Right ventricle myocardium superior (tissue), 1 donor: Measurements from ENCODE around the gene SND1. TPM values are rescaled to one million over a fixed set of nuclear protein-coding genes. Genes with fewer than 3 reads are reported as not detected.
"Not testable (repeated sequence)": the region's sequence is repeated elsewhere in the genome, so short reads cannot be mapped to it uniquely, and the experiment has no call there.

Experiments
- ATAC-seq: fragments of 200-7000 bp; cut with Tn5 transposase; one replicate; pipeline ENCODE4 v1.9.1; 2020; ENCODE audit warnings: mild to moderate bottlenecking; ENCODE audit not compliant: poor library complexity
- DNase-seq: peaks from one replicate; pipeline ENCODE4 v3.0.0-alpha.2; 2020
- intact Hi-C: fragments of 100-400 bp; cut with DNase I; formaldehyde crosslinking; loops from one replicate; pipeline ENCODE4 v1.11.2; 2022
- total RNA-seq: library from RNA; stranded (reverse); fragmentation: NEBNext Ultra II Directional; extraction: Animal tissue kit (Norgen Biotek cat#: 25700); gene quantifications from one replicate; pipeline ENCODE4 v1.2.1, GENCODE V29; 2021
- donor health status: DM: no; HTN: yes; CAD: no; lungs with severe emphysema.

SND1 gene
- total RNA-seq, 1 donor from 2014 or later, result 81.9 TPM

GRCh38 chr7:128094686-128095085, 442.7 kb downstream of the SND1 start:
- intact Hi-C loops, result no loop called here
- ATAC-seq, result no peak
- peak; percentile 20 for DNase-seq

- intact Hi-C loops, result no loop called here
- DNase-seq, result no peak
- ATAC-seq, result no peak
These were observed 445.3 kb downstream of the SND1 start for GRCh38 chr7:128097211-128097731.

DNA sequence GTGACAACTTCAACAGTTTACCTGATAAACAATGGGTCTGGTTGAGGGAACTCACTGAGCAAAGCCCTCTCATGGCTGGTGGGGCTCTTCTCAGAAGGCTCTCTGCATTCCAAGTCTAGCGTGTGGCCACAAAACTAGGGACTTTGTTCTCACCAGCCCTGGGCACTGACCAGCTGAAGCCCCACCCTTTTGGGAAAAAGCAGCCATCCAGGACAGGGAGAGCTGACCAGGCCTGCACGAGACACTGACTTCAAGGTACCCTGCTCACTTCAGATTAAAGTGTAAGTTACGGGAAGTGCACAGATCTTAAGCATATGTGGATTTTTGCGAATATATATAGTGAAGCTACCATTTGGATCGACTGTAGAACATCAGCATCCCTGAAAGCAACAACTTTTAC, 446.6 kb downstream of the SND1 start:
- ATAC-seq (no peak), DNase-seq (no peak)

GRCh38 chr7:128099204-128099671, 447.2 kb downstream of the SND1 start:
- intact Hi-C loops, result no loop called here
- DNase-seq, result no peak

More for the DNA sequence above, 446.6 kb downstream of the SND1 start:
- intact Hi-C loops, result no loop called here

DNA sequence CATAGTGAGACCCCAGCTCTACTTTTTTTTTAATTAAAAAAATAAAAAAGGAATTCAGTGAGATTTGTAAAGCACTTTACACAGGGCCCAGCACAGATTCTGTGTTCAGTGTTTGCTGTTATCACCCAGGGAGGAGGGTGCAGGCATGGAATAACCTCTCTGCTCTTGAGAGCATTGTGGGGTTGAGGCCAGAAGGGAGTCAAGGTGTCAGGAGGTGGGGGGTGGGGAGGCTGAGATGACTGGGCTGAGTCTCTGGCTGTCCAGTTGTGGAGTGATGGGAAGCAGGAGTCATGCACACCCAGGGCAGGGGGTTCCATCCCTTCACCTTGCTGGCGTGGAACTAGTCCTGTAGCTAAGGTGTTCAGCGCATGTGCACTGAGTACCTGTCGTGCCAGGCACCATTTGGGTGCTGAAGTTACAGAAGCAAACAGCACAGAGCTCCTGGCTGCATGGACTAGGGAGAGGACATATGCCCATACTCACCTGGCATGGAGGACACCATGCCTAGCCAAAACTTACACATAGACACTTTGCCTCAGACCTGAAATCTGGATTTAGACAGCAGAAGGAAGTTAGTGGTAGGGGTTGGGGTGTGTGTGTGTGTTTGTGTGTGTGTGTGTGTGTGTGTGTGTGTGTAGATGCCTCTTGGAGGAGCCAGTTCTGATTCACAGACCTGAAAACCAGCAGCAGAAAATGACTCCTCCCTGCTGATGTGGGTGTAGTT, 448.4 kb downstream of the SND1 start:
- peak; percentile 12 for DNase-seq

More at GRCh38 chr7:128099204-128099671, 447.2 kb downstream of the SND1 start:
- no peak for ATAC-seq

DNA sequence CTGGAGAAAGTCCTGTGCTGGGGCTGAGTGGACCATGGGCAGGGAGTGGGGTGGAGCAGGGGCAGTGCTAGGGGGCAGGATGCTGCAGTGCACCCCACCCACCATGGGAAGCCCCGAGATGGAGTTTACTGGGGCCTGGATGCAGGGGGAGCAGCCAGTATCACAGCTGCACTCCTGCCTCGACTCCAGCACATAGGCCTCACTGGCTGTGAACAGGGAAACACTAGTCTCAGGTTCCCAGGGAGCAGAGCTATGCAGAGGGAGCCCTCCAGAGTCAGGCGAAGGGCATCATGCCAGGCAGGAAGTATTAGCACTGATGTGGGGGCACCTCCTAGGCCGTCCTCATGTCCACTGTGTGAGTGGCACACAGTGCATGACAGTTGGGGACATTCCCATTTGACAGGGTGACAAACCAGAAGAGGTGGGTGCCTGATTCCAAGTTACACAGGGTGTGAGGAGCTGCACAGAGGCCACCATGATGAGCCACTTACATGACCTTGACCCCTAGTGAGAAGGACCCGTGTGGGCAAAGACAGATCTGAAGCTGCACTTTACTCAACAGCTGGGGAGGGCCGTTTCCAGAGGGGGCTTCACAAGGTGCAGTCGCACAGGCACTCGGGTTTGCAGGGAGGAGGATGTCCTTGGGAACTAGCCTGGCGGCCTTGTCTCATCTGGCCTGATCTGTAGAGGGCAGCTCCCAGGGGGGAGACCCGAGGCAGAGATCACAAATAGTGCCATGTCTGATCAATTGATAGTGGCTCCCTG, 449.1 kb downstream of the SND1 start:
- intact Hi-C loops, result no loop called here
- DNase-seq (peak; percentile 24), ATAC-seq (no peak)

More for the DNA sequence above, 448.4 kb downstream of the SND1 start:
- intact Hi-C loops, result no loop called here
- ATAC-seq, result no peak

- no peak for DNase-seq
- ATAC-seq, result no peak
- intact Hi-C loops, result no loop called here
These were observed 450.7 kb downstream of the SND1 start for GRCh38 chr7:128102490-128103291.

- intact Hi-C loops, result no loop called here
- ATAC-seq (peak; percentile 62), DNase-seq (peak; percentile 72)
These were observed 451.6 kb downstream of the SND1 start for GRCh38 chr7:128103498-128104107.

DNA sequence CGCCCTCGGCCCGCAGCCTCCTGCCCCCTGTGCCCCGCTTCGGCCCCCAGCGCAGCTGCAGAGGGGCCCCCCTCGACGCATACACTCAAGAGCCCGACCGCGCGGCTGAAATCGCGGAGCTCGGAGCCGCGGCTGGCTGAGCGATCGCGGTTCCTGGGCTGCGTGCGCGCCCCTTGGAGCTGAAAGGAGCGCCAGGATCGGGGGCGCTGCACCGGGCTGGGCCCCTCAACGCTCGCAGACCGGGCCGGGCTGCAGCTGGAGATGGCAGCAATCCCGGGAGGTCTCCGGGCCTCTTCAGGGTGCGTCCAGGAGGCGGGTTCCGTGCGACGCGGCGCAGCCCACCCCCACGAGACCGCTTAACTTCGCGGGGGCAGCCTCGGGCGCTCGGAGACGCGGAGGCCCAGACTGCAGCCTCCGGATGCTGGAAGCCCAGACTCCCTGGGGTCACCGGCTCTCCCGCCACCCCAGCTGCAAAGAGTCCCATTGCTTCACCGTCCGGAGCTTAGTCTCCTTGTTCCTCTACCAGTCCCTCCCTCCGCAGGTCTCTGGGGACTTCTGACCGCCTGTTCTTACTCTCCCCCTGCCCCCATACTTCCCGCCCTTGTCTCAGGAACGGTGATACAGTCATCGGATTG, 452.2 kb downstream of the SND1 start:
- ATAC-seq, result peak; percentile 36
- intact Hi-C loops, result no loop called here
- DNase-seq, result peak; percentile 40

DNA sequence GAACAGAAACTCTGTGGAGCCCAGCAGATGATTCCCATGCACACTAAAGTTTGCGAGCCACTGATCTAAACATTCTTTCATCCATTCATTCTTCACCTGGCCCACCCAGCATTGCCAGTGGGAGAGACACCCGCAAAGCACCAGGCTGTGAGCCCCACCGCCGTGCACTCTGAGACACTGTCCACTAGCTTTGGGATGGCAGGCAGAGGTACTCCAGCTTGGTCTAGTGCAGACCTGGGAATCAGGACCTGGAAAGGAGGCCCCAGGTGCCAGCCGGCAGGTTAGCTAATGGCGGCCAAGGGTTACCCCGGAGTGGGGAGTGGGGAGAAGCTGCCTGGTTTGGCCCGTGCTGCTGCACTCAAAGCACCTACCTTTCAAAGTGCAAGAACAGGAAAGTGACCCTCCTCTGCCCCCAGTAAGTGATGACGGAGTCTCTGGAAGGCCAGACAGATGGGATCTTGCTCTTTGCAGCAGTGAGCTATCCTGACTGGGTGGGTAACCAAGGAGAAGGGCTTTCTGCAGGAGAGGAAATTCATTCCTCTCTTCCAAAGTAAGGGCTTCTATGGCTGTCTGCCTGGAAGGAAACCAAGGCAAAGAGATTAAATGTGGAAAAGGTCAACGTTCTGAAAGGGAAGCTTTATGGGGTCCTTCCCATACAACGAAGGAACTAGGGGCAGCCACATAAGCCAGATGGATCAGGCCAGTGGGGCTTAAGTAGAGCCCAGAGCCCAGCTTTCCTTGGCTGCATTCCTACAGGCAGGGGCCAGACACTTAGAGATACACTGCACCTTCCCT, 453.4 kb downstream of the SND1 start:
- DNase-seq, result peak; percentile 21
- ATAC-seq, result no peak
- intact Hi-C loops, result no loop called here

GRCh38 chr7:128106821-128107220, 454.8 kb downstream of the SND1 start:
- no peak for DNase-seq
- intact Hi-C loops, result no loop called here

DNA sequence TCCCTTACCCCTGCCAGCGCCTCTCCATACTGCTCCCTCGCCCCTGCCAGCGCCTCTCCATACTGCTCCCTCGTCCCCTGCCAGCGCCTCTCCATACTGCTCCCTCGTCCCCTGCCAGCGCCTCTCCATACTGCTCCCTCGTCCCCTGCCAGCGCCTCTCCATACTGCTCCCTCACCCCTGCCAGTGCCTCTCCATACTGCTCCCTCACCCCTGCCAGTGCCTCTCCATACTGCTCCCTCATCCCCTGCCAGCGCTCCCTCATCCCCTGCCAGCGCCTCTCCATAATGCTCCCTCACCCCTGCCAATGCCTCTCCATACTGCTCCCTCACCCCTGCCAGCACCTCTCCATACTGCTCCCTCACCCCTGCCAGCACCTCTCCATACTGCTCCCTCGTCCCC, 455.5 kb downstream of the SND1 start:
- ATAC-seq, intact Hi-C loops, DNase-seq: not testable (repeated sequence)

More at GRCh38 chr7:128106821-128107220, 454.8 kb downstream of the SND1 start:
- ATAC-seq, result no peak

DNA sequence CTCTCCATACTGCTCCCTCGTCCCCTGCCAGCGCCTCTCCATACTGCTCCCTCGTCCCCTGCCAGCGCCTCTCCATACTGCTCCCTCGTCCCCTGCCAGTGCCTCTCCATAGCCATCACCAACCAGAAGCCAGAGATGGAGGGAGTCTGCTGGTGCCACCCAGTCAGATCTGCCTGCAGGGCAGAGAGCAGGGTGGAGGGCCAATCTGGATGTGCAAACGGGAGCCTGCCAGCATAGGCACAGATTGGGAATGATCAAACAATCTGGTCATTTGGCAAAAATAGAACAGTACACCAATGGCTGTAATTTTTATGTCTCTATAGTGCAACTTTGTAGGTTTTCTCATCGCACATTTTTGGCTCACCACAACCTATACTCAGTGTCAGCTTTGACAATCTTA, 456.1 kb downstream of the SND1 start:
- ATAC-seq, result no peak
- intact Hi-C loops, result no loop called here
- no peak for DNase-seq

GRCh38 chr7:128108641-128109423, 456.8 kb downstream of the SND1 start:
- no peak for DNase-seq
- intact Hi-C loops, result no loop called here
- peak; percentile 39 for ATAC-seq

DNA sequence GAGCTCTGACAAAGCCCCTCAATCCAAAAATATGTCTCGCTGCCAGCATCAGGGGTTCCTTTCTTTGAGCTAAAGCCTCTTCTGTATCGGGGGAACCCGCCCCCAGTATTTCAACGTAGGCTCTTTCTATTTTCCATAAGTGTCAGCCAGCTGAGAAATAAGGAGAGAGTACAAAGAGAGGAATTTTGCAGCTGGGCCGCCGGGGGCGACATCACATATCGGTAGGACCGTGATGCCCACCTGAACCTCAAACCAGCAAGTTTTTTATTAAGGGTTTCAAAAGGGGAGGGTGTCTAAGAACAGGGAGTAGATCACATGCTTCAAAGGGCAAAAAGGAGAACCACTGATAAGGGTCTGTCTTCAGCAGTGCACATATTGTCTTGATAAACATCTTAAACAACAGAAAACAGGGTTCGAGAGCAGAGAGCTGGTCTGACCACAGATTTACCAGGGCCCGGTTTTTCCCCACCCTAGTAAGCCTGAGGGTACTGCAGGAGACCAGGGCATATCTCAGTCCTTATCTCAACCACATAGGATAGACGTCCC, 457.5 kb downstream of the SND1 start:
- ATAC-seq, intact Hi-C loops, DNase-seq: not testable (repeated sequence)

GRCh38 chr7:128110641-128111364, 458.8 kb downstream of the SND1 start:
- DNase-seq (no peak), ATAC-seq (no peak)
- intact Hi-C loops, result no loop called here
